HG02938 (cell line): ENCODE measurements around the gene ADISSP.

Experiments
- ATAC-seq: cut with Tn5 transposase; IDR thresholded peaks from one replicate; pipeline ENCODE4 v1.9.1; 2021; ENCODE audit warnings: mild to moderate bottlenecking, moderate library complexity; ENCODE audit not compliant: unreplicated experiment

ADISSP gene

GRCh38 chr20:3720068-3720467, 47.5 kb downstream of the ADISSP start:
- ATAC-seq: no peak

GRCh38 chr20:3719046-3719445, 48.5 kb downstream of the ADISSP start:
- ATAC-seq: no peak

- ATAC-seq: no peak
Measured at GRCh38 chr20:3716195-3716834, 51.2 kb downstream of the ADISSP start.

- no peak for ATAC-seq
Measured at GRCh38 chr20:3714092-3714491, 53.5 kb downstream of the ADISSP start.

GRCh38 chr20:3712279-3712873, 55.2 kb downstream of the ADISSP start, which contains the start of gene SIGLEC1:
TSS of gene SIGLEC1 (minus strand) at chr20:3712600. CDS start at chr20:3707128, 5,472 bp downstream.
- ATAC-seq: no peak

GRCh38 chr20:3711484-3711941, 56.0 kb downstream of the ADISSP start:
- ATAC-seq: no peak

GRCh38 chr20:3710703-3711483, 56.7 kb downstream of the ADISSP start:
- no peak for ATAC-seq

- no peak for ATAC-seq
Measured at GRCh38 chr20:3710011-3710466, 57.5 kb downstream of the ADISSP start.

GRCh38 chr20:3707508-3707899, 60.0 kb downstream of the ADISSP start:
- ATAC-seq: no peak

- no peak for ATAC-seq
Measured at GRCh38 chr20:3706774-3707507, 60.6 kb downstream of the ADISSP start.

GRCh38 chr20:3705970-3706739, 61.4 kb downstream of the ADISSP start:
- ATAC-seq: no peak

- ATAC-seq: no peak
Measured at GRCh38 chr20:3705491-3705969, 62.0 kb downstream of the ADISSP start.

- no peak for ATAC-seq
Measured at GRCh38 chr20:3704087-3704486, 63.5 kb downstream of the ADISSP start.
